Fibroblast of villous mesenchyme (primary cell): ENCODE data around the gene PCSK6. TPM values are rescaled to one million over a fixed set of nuclear protein-coding genes. Genes with fewer than 3 reads are reported as not detected.
A peak's percentile ranks its signal among the peaks of the same experiment; 100 is the strongest.

Experiments
- DNase-seq: peaks from one replicate; pipeline ENCODE4 v3.0.0-alpha.2; 2010; ENCODE audit warnings: low read depth
- H3K4me3 ChIP-seq: 2 replicates; pipeline ENCODE4 v1.5.1; 2011; ENCODE audit warnings: low read depth, mild to moderate bottlenecking, low read length
- total RNA-seq: library from RNA; depleted of rRNA; stranded (reverse); fragments of >200 nt; gene quantifications from 2 replicates; pipeline ENCODE4 v1.2.3, GENCODE V29; 2012
- TF ChIP-seq, protein P1 (sequence below): IDR thresholded peaks from 2 replicates; pipeline ENCODE4 v1.5.1; 2012; ENCODE audit warnings: low read depth, mild to moderate bottlenecking, low read length; ENCODE audit not compliant: insufficient read depth

The PCSK6 gene
- total RNA-seq, 1 donor: 10.4 TPM

- DNase-seq: no peak
- TF ChIP-seq, protein P1, sequence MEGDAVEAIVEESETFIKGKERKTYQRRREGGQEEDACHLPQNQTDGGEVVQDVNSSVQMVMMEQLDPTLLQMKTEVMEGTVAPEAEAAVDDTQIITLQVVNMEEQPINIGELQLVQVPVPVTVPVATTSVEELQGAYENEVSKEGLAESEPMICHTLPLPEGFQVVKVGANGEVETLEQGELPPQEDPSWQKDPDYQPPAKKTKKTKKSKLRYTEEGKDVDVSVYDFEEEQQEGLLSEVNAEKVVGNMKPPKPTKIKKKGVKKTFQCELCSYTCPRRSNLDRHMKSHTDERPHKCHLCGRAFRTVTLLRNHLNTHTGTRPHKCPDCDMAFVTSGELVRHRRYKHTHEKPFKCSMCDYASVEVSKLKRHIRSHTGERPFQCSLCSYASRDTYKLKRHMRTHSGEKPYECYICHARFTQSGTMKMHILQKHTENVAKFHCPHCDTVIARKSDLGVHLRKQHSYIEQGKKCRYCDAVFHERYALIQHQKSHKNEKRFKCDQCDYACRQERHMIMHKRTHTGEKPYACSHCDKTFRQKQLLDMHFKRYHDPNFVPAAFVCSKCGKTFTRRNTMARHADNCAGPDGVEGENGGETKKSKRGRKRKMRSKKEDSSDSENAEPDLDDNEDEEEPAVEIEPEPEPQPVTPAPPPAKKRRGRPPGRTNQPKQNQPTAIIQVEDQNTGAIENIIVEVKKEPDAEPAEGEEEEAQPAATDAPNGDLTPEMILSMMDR: no peak
These were observed 116.5 kb downstream of the PCSK6 start for GRCh38 chr15:101372960-101373525.

DNA sequence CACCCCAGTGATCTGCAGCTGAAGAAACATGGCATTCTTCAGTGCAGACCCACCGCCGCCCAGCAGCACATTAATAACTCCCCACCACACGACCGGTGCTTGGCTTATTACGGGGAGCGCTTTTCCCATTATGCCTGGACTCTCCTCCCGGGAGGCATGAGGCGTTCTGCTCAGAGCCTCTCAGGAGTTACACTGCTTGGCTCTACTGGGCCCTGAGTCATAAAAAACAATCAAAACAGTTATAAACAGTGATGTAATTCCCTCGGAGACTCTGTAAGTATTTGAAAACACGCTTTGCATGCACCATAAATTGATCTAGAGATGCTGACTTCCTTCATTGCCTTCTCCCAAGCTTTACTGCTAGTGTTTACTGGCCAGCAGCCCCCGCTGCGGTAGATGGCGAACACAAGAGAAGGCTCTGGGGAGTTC, 117.3 kb downstream of the PCSK6 start:
- no peak overlapping the region for H3K4me3 ChIP-seq
- TF ChIP-seq, protein P1: no peak
- DNase-seq: peak; percentile 76

More at GRCh38 chr15:101372960-101373525, 116.5 kb downstream of the PCSK6 start:
- no peak overlapping the region for H3K4me3 ChIP-seq

DNA sequence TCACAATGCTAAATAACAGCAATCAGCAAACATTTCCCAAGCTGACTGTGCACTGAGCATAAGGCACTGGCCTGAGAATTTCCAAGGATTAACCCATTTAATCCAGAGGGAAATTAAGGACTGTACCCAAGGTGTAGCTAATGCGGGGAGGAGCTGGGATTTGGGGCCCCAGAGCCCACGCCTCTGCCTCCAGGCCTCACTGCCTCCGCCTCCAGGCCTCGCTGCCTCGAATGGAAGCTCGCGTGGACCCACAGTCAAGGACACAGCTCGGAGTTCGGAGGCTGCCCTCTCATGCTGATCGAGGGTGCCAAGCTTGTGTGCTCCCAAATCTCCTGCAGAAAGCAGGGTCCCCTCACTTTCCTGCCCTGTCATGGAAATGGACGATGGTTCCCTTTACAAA, 118.0 kb downstream of the PCSK6 start:
- H3K4me3 ChIP-seq: no peak overlapping the region
- TF ChIP-seq, protein P1: no peak
- no peak for DNase-seq

GRCh38 chr15:101371081-101371480, 118.4 kb downstream of the PCSK6 start:
- DNase-seq: no peak
- no peak overlapping the region for H3K4me3 ChIP-seq
- TF ChIP-seq, protein P1: no peak

GRCh38 chr15:101370330-101371024, 119.0 kb downstream of the PCSK6 start:
- no peak overlapping the region for H3K4me3 ChIP-seq
- TF ChIP-seq, protein P1: no peak
- DNase-seq: no peak

GRCh38 chr15:101369676-101370075, 119.8 kb downstream of the PCSK6 start:
- no peak for DNase-seq
- no peak overlapping the region for H3K4me3 ChIP-seq
- TF ChIP-seq, protein P1: no peak
